ENCODE data around the gene HOXA4.

Gene HOXA4

DNA sequence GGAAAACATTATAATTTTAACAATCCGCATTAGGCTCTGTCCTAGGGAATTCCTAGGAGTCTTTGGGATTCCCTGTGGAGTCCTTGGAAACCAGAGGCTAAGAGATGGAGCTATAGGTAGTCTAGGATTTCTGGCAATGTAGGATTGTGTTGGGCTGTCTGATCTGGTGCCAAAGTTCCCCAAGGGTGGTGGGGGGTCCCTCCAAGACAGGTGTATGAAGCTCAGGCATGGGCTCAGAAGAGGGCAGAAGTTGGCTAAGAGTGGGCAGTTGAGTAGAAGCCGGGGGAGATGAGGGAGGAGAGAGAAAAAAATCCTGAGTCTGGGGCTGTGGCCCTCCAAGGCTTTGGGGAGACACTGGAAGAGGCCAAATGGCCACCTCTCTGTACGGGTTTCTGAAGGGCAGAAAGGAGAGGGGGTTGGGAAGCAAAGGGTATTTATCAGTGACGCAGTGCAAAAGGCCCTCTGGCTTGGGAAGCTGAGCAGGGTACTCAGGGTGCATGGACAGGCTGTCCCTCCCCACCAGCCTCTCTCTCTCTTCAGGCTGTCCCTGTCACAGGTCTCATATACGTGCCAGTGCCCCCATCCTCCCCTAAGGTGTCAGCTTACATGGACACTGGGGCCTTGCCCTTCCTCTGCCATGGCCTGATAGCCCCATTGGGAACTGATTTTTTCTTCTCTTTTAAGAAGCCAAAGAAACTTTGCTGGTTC is 16.1 kb upstream of the HOXA4 start:
- DNase-seq: no peak

DNA sequence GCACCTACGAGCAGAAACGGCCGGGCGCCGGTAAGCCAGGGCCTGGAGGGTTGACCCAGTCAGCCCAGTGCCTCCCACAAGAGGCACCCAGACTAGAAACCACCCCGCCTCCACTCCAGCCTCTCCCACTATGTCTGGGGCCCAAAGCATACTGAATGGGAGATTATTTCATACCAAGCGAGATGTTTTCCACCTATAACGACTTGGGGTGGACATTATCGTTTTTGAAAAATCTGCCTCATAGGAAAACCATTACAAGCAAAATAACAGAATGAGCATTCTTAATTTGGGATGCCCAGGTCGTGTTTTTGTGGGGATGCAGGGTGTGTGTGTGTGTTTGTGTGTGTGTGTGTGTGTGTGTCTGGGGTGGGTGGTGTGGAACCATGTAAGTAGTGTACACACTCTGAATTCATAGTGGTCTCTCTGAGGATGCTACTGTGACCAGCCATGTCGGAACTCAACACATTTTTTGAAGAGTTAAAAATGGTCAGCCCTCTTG is 15.4 kb upstream of the HOXA4 start:
- no peak for DNase-seq

DNA sequence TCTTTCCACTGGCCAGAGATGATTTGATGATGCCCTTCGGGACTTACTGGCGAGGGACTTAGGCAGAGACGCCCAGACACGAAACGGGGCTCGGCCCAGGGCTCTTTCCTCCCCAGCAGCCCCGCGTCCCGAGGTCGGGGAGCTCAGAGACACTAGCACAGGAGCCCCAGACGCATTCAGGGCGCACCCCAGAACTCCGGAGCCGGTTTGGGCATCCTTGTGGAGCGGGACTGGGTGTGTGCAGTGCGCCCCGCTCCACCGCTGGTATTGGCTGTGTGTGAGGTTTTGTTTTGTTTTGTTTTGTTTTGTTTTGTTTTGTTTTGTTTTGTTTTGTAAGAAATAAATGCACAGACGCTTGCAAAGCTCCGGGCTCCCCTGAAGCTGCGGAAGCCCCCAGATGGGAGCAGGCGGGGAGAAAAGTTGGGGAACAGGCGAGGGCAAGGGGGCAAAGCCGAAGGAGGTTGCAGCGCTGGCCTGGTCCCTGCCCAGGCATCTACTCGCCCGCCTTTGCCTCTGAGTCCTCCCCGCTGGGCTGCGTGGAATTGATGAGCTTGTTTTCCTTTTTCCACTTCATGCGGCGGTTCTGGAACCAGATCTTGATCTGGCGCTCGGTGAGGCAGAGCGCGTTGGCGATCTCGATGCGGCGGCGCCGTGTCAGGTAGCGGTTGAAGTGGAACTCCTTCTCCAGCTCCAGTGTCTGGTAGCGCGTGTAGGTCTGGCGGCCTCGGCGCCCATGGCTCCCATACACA is 14.8 kb upstream of the HOXA4 start:
- no peak for DNase-seq

DNA sequence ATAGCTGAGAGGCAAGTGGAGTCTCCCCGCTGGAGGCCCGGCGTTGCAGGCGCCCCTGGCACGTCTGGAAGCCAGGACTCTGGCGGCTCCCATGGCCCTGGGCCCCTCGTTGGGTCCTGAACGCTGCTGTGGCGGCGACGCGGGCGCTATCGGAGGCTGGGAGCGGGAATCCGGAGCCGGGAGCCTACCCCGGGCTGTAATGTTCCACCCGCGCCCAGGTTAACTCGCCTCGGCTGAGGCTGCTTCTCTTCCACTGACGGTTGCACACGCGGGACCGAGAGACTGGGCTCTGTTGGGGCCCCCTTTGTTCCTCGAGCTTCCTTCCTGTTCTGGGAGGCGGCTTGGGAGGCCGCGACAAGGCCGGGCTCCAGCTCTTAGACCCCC is 14.2 kb upstream of the HOXA4 start:
- no peak for DNase-seq

DNA sequence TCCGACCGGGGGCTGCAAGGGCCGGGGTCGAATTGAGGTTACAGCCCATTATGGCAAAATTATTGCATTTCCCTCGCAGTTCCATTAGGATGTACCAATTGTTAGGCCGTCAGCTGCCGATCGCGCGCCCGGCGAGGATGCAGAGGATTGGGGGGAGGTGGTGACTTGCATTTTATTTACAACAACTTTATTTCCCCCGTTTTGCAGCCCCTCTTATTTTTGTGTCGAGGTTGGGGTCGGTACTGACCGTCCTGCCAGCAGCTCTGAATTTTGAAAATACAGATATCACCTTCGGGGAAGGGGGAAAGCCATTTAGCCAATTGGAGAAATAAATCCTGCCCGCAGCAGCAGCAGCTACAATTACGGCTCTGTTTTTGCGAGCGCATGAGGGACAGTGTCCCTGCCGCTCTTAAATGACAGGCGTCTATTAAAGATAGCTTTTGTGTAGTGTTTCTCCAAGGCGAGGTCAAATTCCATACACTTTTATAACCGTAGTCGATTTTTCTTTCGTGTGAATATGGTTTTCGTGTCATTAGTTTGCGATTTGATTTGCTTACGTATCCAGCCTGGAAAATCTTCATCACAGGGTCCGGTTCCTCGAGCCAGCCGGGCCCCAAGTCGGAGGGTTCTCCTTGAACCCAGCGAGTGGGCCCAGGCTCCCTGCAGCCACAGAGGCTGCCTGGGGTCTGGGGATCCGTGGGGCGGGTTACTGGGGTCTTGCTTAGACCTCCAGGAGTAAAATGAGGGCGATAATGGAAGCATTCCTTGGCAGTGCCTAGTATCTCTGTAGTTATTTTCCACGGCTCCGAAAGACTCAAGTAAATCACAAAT is 13.6 kb upstream of the HOXA4 start:
- no peak for DNase-seq

DNA sequence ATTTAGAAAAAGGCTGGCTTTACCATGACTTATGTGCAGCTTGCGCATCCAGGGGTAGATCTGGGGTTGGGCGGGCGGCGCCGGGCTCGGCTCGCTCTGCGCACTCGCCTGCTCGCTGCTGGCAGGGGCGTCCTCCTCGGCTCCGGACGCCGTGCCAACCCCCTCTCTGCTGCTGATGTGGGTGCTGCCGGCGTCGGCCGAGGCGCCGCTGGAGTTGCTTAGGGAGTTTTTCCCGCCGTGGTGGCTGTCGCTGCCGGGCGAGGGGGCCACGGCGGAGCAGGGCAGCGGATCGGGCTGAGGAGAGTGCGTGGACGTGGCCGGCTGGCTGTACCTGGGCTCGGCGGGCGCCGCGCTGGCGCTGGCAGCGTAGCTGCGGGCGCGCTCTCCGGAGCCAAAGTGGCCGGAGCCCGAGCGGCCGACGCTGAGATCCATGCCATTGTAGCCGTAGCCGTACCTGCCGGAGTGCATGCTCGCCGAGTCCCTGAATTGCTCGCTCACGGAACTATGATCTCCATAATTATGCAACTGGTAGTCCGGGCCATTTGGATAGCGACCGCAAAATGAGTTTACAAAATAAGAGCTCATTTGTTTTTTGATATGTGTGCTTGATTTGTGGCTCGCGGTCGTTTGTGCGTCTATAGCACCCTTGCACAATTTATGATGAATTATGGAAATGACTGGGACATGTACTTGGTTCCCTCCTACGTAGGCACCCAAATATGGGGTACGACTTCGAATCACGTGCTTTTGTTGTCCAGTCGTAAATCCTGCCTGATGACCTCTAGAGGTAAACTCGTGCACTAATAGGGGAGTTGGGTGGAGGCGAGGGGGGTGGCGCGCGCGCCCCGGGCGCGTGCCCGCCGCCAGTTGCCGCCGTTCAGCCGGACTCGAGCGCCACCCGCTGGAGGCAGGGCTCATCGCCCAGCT is 12.7 kb upstream of the HOXA4 start, which contains the start of gene HOXA5:
TSS of gene HOXA5 (minus strand) at position 659 of the 927 bp plus-strand sequence. CDS start at position 585, 74 bp downstream.
- no peak for DNase-seq

DNA sequence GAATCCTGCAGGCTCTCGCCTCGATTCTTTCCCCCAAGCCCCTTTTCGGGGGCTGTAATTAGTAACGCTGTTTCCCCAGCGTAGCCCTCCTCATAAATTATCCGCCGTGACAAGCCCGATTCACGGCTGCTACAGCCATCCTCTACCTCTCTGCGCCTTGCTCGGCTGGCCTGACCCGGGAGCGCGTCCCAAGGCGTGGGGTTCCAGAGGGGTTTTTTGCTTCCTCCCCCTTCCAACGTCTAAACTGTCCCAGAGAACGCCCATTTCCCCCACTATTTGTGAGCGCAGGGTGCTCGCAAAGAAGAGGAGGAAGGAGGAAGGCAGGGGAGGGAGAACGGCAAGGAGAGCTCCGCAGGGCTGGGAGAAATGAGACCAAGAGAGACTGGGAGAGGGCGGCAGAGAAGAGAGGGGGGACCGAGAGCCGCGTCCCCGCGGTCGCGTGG is 12.0 kb upstream of the HOXA4 start:
- DNase-seq: no peak

DNA sequence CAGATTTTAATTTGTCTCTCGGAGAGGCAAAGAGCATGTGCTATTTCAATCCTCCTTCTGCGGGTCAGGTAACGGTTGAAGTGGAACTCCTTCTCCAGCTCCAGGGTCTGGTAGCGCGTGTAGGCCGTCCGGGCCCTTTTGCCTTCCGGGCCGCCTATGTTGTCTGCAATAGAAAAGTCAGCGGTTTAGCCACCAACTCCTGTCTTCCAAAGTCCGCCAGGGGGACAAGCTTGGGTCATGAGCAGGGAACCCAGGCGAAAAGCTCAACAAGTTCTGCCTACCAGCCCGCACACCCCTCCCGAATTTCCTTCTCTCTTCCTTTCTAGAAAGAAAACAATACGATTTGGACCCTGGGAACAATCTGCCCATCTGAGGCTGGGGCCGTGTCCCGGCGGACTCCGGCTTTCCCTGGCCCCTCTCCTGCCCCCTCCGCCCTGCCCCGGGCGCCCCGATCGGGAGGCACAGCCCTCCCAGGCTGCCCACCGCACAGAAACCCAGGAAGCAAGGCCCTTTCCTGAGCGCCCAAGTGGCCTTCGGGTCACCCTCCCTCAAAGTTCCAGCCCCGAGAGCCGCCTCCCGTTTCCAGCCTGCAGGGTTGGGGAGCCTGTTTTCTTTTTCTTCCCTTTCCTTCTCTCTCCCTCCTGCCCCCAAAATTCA is 11.5 kb upstream of the HOXA4 start:
- no peak for DNase-seq

DNA sequence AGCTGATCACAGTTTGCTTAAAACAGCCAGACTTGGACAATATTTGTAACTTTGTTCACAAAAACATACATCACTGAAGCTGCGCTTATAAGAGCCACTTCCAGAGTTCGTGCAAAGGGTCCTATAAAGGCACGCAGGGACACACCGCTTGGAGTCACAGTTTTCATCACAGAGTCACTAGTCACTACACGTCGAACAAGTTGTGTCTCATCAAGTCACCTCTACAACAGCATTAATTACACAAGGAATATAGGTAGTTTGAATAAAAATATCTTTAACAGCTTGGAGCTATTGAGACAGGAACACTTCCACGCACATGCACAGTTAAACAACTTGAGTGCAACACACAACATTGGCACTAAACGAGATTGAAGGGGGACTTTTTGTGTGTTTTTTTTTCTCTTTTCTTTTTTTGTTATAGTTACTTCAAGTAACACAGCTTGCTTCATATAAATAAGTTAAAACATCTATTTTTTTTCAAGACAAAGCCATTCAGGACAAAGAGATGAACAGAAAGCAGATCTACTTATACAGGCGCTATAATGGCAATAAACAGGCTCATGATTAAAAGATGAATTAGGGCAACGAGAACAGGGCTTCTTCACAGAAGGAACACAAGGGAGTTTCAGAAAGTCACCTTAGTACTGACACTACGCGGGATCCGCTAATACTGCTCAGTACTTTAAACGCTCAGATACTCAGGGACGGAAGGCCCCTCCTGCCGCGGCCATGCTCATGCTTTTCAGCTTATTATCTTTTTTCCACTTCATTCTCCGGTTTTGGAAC is 10.8 kb upstream of the HOXA4 start:
- DNase-seq: no peak

DNA sequence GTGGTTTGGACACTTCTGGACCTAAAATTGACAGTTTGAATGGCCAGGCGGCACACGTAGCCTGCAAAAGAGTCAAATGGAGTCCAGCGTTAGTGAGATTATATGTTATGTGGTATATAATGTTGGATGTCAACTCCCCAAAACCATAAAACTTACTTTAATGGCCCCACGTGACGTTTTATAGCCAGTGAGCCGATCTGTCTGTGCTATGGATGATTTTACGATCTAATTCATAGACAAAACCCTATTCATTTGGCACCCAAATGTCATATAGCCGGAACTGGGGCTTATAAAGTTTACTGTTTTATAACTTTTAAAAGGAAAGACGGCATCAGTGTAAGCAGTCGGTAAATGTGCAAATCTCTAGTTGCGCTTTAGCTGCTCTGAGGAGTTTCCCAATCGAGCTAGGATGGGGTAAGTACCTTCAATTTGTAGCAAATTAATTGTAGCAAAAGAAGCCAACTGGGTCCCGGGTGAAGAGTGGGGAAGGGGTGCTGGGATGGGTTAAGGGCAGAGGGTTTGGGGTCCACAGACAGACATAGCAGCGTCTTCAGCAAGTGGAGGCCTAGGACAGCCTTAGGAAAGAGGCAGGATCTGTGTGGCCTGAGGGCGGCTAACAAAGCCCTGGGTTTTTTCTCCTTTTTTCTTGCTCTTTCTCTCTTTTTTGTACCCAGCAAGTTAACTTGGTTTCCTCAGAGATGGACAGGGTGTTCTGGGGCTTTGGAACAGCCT is 9.7 kb upstream of the HOXA4 start:
- DNase-seq: no peak

DNA sequence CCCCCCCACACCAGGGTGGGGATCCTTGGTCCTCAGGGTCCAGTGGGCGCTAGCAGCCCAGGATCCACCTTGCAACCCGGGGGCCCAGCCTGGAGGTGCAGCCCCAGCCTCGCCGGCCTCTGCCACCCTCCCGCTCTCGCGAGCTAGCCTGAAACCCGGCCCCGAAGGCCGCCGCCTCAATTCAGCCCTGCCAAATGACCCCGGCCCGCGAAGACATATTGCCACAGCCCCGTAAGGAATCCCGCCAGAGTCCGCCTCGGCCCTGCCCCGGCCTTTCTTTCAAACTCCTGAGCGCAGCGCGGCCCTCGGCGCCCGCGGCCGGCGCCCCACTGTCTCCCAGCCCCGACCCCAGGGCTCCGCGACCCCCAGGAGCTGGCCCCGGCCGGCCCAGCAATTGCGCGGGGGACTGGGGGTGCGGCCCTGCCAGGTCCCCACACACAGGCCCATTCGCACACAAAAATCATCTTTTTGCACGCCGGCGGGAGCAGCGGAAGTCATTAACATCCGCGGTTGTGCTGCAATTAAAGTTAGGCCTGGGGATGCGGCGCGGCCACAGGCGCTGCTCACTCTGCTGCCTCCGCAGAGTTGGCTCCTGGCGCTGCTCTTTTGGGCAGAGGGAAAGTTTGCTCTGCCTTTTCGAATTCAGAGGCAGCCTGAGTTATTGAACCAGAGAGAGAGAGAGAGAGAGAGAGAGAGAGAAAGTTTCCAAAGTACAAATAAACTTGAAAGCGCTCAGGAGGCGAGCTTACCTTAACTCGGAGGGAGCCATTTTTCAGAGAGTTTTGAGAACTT is 9.0 kb upstream of the HOXA4 start:
- no peak for DNase-seq

DNA sequence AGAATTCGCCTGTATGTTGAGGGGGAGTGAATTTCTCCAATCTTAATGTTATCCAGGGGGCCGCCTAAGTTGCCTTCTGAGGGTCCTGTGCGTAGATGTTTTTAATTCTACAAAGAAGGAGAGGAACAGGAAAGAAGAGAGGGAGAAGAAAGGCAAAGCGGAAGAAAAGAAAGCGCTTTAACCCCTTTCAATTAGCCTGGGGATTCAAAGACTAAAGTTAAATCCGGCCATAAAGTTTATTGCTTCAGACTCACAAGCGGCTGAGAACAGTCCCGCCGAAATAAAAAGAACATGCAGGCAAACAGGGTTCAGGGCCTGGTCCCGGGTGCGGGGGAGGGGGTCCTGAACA is 8.4 kb upstream of the HOXA4 start:
- no peak for DNase-seq

DNA sequence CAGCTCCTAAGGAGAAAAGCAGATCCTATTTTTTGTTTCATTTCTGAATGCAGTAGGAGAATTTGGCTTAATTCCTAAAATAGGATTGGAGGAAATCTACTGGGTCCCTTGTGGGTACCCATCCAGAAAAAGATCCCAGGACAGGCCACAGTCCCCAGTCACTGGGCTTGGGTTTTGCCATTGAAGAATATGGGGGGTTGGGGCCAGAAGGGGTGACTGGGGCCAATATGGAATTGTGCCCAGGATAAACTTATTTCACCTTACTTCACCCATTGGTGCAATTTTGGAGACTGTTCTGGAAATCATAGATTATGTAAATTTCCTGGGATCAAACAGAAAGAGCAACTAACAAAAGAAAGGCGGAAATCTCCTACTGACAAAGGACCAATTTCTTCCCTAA is 7.9 kb upstream of the HOXA4 start:
- DNase-seq: no peak

DNA sequence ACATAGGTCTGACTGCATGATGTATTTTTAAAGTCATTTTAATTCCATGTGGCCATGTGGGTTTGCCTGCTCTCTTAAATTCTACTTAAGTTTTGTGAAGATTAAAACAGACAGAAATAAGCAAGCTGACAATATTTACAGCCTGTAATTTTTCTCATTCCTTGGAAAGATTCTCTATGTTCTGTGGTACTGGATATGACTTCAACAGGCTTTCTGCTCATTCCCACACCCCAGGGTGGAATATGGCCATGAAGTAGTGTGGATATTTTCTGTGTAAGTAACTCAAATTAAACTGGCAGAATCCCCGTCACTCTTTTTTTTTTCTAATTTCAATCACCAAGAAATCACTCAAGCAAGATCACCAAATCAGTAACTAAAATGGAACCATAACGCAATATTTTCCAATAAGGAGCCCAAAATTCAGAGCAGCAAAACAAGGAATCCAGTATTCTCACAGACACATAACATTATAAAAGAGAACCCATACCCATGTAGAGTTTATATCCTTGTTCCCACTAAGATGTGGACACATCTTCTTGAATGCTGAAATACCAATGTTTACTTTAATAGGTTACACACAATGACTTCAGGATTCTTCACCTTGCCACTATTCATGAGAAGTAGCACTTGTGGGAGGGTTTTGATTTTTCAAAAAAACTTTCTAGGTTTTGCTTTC is 7.2 kb upstream of the HOXA4 start:
- DNase-seq: no peak

DNA sequence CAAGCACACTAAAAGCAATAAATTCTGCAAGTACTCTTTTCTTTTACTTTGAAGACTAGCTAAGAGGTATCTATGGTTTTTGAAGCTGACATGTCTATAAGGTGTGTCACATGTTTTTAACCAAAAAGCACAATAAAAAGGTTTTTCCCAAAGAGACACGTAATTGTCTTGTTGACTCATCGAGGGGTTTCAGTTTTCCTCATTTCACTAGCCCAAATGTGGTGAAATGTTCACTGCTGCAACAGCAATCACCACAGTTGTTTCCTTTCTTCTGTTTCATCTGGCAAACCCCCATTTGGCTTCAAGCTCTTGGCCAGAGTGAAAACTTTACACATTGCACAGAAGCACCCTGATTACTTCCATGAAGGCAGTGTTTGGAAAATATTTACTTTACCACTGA is 3.8 kb upstream of the HOXA4 start:
- no peak for DNase-seq

DNA sequence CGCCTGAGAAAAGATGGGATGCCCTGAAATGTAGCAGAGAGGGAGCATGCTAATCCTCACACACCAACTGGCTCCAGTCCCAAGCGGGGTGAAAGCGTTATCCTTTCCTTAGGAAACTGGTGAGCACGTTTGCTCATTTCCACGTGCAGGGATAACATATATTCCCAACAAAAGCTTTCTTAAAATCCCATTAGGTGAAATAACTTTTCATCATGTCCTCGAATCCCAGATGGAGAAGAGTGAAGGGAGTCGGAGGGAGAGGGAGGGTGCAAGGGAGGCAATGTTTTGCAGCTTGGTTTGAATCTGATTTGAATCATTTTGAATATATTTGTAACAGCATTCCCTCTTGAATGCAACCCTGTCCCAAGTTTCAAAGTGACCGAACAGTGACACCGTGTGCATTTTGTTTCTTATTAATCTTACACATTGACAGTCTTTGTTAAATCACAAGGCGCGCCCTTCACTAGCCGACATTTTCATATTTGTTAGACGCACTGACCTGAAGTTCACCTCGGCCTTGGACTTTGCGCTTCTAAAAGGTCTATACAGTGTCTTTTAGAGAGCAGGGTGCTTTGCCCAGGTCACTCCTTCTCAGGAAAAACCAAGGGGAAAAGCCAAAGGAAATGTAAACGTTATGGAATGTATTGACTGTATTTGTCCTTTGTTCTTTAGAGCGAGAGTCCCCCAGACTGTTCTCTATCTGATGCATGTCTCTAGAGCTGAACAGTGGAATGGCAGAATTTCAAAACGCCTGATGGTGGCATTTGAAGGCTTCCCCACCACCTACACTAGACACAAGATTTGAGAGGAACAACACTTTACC is 3.1 kb upstream of the HOXA4 start:
- DNase-seq: no peak

DNA sequence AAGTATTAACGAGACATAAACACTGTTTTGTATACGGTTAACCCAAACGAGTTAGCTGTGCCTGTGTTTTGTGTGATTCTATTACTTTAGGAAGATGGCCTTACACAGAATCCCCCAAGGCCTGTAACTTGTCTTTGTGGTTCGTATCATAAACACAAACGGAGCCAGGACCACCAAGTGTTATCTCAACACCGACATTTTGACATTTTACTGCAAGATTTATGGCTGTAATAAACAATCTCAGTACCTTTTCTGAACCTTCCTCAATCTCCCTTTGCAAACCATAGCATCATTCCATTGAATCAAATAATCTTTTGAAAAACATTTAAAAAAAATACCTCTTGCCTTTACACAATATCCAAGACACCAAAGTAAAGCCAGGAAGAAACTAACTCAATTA is 2.4 kb upstream of the HOXA4 start:
- no peak for DNase-seq

DNA sequence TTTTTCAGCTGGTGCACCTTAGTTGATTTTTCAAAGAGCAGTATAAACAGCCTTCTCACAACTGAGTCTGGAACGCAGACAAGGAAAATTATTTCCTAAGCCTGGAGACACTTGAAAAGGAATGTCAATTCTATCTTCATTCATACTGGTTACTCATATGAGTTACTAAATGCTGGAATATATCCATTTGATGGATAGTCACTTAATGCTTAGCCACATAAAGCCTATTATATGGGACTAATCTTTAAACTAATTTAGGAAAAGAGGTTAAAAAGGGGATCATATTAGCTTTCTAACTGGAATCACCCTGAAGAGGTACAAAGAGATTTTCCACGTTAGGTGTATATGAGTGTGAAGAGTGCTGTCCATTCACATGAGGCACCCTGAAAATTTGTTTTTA is 1.7 kb upstream of the HOXA4 start:
- no peak for DNase-seq

Data from NCI-H1694 treated with DMSO at 0.1 percent for 48 hours (cell line).